Fibroblast of pulmonary artery (primary cell): ENCODE results near the gene MROH2A.
"Not testable (repeated sequence)": the region's sequence is repeated elsewhere in the genome, so short reads cannot be mapped to it uniquely, and the experiment has no call there.

Source experiments
- DNase-seq: peaks from one replicate; pipeline ENCODE4 v3.0.0-alpha.2; 2010; ENCODE audit warnings: low read depth
- H3K4me3 ChIP-seq: replicated peaks from 2 replicates; pipeline ENCODE4 v1.5.1; 2011; ENCODE audit warnings: low read depth, mild to moderate bottlenecking, control low read depth, low read length, moderate library complexity
- CTCF ChIP-seq: IDR thresholded peaks from 2 replicates; pipeline ENCODE4 v1.5.1; 2011; ENCODE audit warnings: mild to moderate bottlenecking, control low read depth, low read length, inconsistent platforms; ENCODE audit errors: missing control alignments

Gene MROH2A

GRCh38 chr2:233871432-233871831 is 93.3 kb downstream of the MROH2A start:
- DNase-seq, result no peak
- no peak overlapping the region for H3K4me3 ChIP-seq
- TF ChIP-seq CTCF, result no peak

GRCh38 chr2:233872125-233872524 is 94.0 kb downstream of the MROH2A start:
- DNase-seq, H3K4me3 ChIP-seq: not testable (repeated sequence)

- no peak for DNase-seq
- no peak overlapping the region for H3K4me3 ChIP-seq
- TF ChIP-seq CTCF, result no peak
Measured at GRCh38 chr2:233882353-233882752, 104.2 kb downstream of the MROH2A start.
